ENCODE measurements around the gene SOX6.
A peak's percentile ranks its signal among the peaks of the same experiment; 100 is the strongest.
"Not testable (repeated sequence)": the region's sequence is repeated elsewhere in the genome, so short reads cannot be mapped to it uniquely, and the experiment has no call there.

Gene SOX6

GRCh38 chr11:16087886-16088285 lies 268.5 kb downstream of the SOX6 start:
- no peak for DNase-seq

GRCh38 chr11:16086229-16086819 lies 270.0 kb downstream of the SOX6 start:
- no peak for DNase-seq

- no peak for DNase-seq
Measured at GRCh38 chr11:16082095-16083055, 274.0 kb downstream of the SOX6 start.

- no peak for DNase-seq
Measured at GRCh38 chr11:16081382-16082094, 274.8 kb downstream of the SOX6 start.

- DNase-seq, result no peak
Measured at GRCh38 chr11:16080688-16081381, 275.5 kb downstream of the SOX6 start.

GRCh38 chr11:16078936-16079335 lies 277.4 kb downstream of the SOX6 start:
- no peak for DNase-seq

GRCh38 chr11:16070573-16070972 lies 285.8 kb downstream of the SOX6 start:
- DNase-seq, result no peak

- not testable (repeated sequence) for DNase-seq
Measured at GRCh38 chr11:16067268-16067667, 289.1 kb downstream of the SOX6 start.

- no peak for DNase-seq
Measured at GRCh38 chr11:16059332-16059731, 297.0 kb downstream of the SOX6 start.

GRCh38 chr11:16058671-16059070 lies 297.7 kb downstream of the SOX6 start:
- DNase-seq, result no peak

- DNase-seq, result no peak
Measured at GRCh38 chr11:16052750-16053149, 303.6 kb downstream of the SOX6 start.

- no peak for DNase-seq
Measured at GRCh38 chr11:16049611-16050010, 306.7 kb downstream of the SOX6 start.

GRCh38 chr11:16047073-16047472 lies 309.3 kb downstream of the SOX6 start:
- no peak for DNase-seq

- no peak for DNase-seq
Measured at GRCh38 chr11:16043617-16044016, 312.7 kb downstream of the SOX6 start.

GRCh38 chr11:16041207-16041606 lies 315.1 kb downstream of the SOX6 start:
- DNase-seq, result no peak

GRCh38 chr11:16040151-16040550 lies 316.2 kb downstream of the SOX6 start:
- no peak for DNase-seq

GRCh38 chr11:16037179-16037578 lies 319.2 kb downstream of the SOX6 start:
- DNase-seq, result no peak

- no peak for DNase-seq
Measured at GRCh38 chr11:16036218-16036617, 320.1 kb downstream of the SOX6 start.

- peak in 1 of 3 donors; percentile 13 for DNase-seq
Measured at GRCh38 chr11:16034074-16034473, 322.3 kb downstream of the SOX6 start.

GRCh38 chr11:16032974-16033373 lies 323.4 kb downstream of the SOX6 start:
- DNase-seq, result no peak

- no peak for DNase-seq
Measured at GRCh38 chr11:16031210-16031609, 325.1 kb downstream of the SOX6 start.

- no peak for DNase-seq
Measured at GRCh38 chr11:16030664-16031063, 325.7 kb downstream of the SOX6 start.

GRCh38 chr11:16029151-16029550 lies 327.2 kb downstream of the SOX6 start:
- not testable (repeated sequence) for DNase-seq

Data from suppressor macrophage treated with lipopolysaccharide for 1 hour (primary cell).